CD14-positive monocyte (primary cell): Measurements from ENCODE around the gene PRCP. TPM values are rescaled to one million over a fixed set of nuclear protein-coding genes. Genes with fewer than 3 reads are reported as not detected.

Experiments
- DNase-seq, 3 donors: peaks; one replicate each; pipeline ENCODE4 v3.0.0-alpha.2; 2011 to 2022
- H2AFZ ChIP-seq: 2 replicates; pipeline ENCODE4 v1.6.0; 2012; ENCODE audit warnings: mild to moderate bottlenecking, low read depth, low read length, inconsistent platforms; ENCODE audit not compliant: insufficient read depth, poor library complexity, severe bottlenecking
- H3K27ac ChIP-seq, 2 donors: 1 replicate in 1 of 2; 2 replicates in 1 of 2; pipeline ENCODE4 v1.5.1; 2012 to 2013; ENCODE audit warnings: low read length in 2 of 2, control low read depth in 1 of 2, inconsistent platforms in 1 of 2, low read depth in 1 of 2, mild to moderate bottlenecking in 1 of 2
- H3K27me3 ChIP-seq, 2 donors: one replicate each; pipeline versions ENCODE4 v1.6.0 to v1.6.1; 2011 to 2013; ENCODE audit warnings: low read length in 2 of 2; ENCODE audit not compliant: control insufficient read depth in 2 of 2, insufficient read depth in 2 of 2
- H3K36me3 ChIP-seq, 2 donors: replicated peaks in 1 of 2; 1 replicate in 1 of 2; 2 replicates in 1 of 2; pipeline versions ENCODE4 v1.5.1 to v1.6.1; 2012 to 2013; ENCODE audit warnings: low read length in 2 of 2, control low read depth in 1 of 2, inconsistent platforms in 1 of 2, mild to moderate bottlenecking in 1 of 2; ENCODE audit not compliant: insufficient read depth in 2 of 2, control insufficient read depth in 1 of 2
- H3K4me1 ChIP-seq, 2 donors: 1 replicate in 1 of 2; 2 replicates in 1 of 2; pipeline versions ENCODE4 v1.5.1 to v1.6.1; 2012 to 2013; ENCODE audit warnings: low read length in 2 of 2, control low read depth in 1 of 2, inconsistent platforms in 1 of 2, mild to moderate bottlenecking in 1 of 2, moderate library complexity in 1 of 2; ENCODE audit not compliant: insufficient read depth in 2 of 2, control insufficient read depth in 1 of 2
- H3K4me2 ChIP-seq: replicated peaks from 2 replicates; pipeline ENCODE3; 2012; ENCODE audit warnings: low read length, moderate library complexity, mild to moderate bottlenecking; ENCODE audit not compliant: poor library complexity, severe bottlenecking; ENCODE audit errors: extremely low read depth
- H3K4me3 ChIP-seq, 3 experiments: fragments of 200-600 bp in 1 of 3; sonication (generic) in 1 of 3; replicated peaks in 1 of 3; 1 replicate in 2 of 3; 2 replicates in 1 of 3; pipeline ENCODE4 v1.5.1; 2011 to 2013; ENCODE audit warnings: low read length in 3 of 3, mild to moderate bottlenecking in 3 of 3, control low read depth in 2 of 3, low read depth in 2 of 3, inconsistent platforms in 1 of 3, moderate library complexity in 1 of 3
- H3K79me2 ChIP-seq: 2 replicates; pipeline ENCODE4 v1.6.0; 2012; ENCODE audit warnings: mild to moderate bottlenecking, control low read depth, inconsistent platforms, low read length, moderate library complexity; ENCODE audit not compliant: insufficient read depth
- H3K9ac ChIP-seq: 2 replicates; pipeline ENCODE4 v1.6.0; 2017; ENCODE audit warnings: low read length, mild to moderate bottlenecking; ENCODE audit not compliant: insufficient read depth, poor library complexity, severe bottlenecking
- H3K9me3 ChIP-seq, 2 donors: replicated peaks in 1 of 2; 1 replicate in 1 of 2; 2 replicates in 1 of 2; pipeline versions ENCODE4 v1.5.1 to v1.6.1; 2012 to 2013; ENCODE audit warnings: low read length in 2 of 2, control low read depth in 1 of 2; ENCODE audit not compliant: control insufficient read depth in 1 of 2, insufficient read depth in 1 of 2
- H4K20me1 ChIP-seq: 2 replicates; pipeline ENCODE4 v1.6.0; 2012; ENCODE audit warnings: mild to moderate bottlenecking, low read length, control low read depth, moderate library complexity; ENCODE audit not compliant: insufficient read depth
- H3K27ac Mint-ChIP-seq, 7 donors: one replicate each; pipeline ENCODE4 v1.8.0; 2020; ENCODE audit warnings: mild to moderate bottlenecking in 7 of 7, mixed read lengths in 7 of 7, moderate library complexity in 6 of 7, inconsistent platforms in 2 of 7
- H3K27me3 Mint-ChIP-seq, 3 donors: one replicate each; pipeline ENCODE4 v1.8.0; 2021 to 2022; ENCODE audit warnings: low read depth in 3 of 3, mild to moderate bottlenecking in 3 of 3, mixed read lengths in 3 of 3, moderate library complexity in 3 of 3, inconsistent platforms in 1 of 3
- H3K36me3 Mint-ChIP-seq, 2 donors: one replicate each; pipeline ENCODE4 v1.8.0; 2020; ENCODE audit warnings: mixed read lengths in 2 of 2, inconsistent platforms in 1 of 2, mild to moderate bottlenecking in 1 of 2
- H3K4me1 Mint-ChIP-seq: one replicate; pipeline ENCODE4 v1.8.0; 2020; ENCODE audit warnings: mild to moderate bottlenecking, mixed read lengths
- H3K4me3 Mint-ChIP-seq, 2 donors: one replicate each; pipeline ENCODE4 v1.8.0; 2020; ENCODE audit warnings: mild to moderate bottlenecking in 2 of 2, mixed read lengths in 2 of 2, moderate library complexity in 1 of 2
- H3K9me3 Mint-ChIP-seq, 7 donors: one replicate each; pipeline ENCODE4 v1.8.0; 2020 to 2022; ENCODE audit warnings: mixed read lengths in 7 of 7, mild to moderate bottlenecking in 6 of 7, moderate library complexity in 6 of 7, inconsistent platforms in 2 of 7
- WGBS: methylation state at CpG from one replicate; pipeline ENCODE4 v1.1.5; 2013; ENCODE audit warnings: missing lambda C conversion rate; ENCODE audit not compliant: insufficient coverage; 5-methylcytosine and 5-hydroxymethylcytosine counted together
- intact Hi-C, 2 donors: fragments of 100-400 bp; cut with micrococcal nuclease; formaldehyde crosslinking; loops; one replicate each; pipeline versions ENCODE4 v1.15.0 to v1.15.1; 2023
- polyA plus RNA-seq, 3 donors: library from polyadenylated mRNA; depleted of rRNA in 1 of 3; unstranded in 2 of 3; stranded (reverse) in 1 of 3; fragments of 300-500 nt in 2 of 3; fragments of >200 nt in 1 of 3; fragmentation: Illumina TruSeq in 2 of 3; gene quantifications; 1 replicate in 2 of 3; 2 replicates in 1 of 3; pipeline ENCODE4 v1.2.3, GENCODE V29; 2012 to 2021
- TF ChIP-seq, protein P1 (sequence below): fragments of 200-600 bp; IDR thresholded peaks from one replicate; pipeline ENCODE4 v1.8.0; 2022; ENCODE audit warnings: antibody characterized with exemption, mild to moderate bottlenecking

Gene PRCP
- polyA plus RNA-seq, 3 donors = 68.0 to 228 (median 186) TPM

DNA sequence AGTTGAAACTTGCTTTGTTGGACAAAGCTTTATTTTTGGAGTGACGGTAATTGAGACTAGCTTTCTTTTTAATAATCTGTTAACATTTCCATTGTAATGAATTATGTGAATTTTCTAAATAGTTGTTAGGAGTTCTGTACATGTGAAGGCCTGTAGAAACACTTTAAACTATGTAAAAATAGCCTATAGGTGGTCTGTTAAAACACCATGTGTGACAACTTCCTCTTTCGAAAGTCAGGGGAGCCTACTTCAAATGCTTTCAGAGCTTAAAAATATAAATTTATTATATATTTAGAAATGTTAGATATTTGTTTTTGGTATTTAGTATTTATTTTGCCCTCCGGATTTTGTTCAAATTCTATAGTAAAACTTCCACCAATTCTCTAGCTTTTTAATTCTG is 30.0 kb upstream of the PRCP start:
- intact Hi-C loops = no loop called here
- H3K4me1 ChIP-seq = no peaks in the 10 kb centered on the region

DNA sequence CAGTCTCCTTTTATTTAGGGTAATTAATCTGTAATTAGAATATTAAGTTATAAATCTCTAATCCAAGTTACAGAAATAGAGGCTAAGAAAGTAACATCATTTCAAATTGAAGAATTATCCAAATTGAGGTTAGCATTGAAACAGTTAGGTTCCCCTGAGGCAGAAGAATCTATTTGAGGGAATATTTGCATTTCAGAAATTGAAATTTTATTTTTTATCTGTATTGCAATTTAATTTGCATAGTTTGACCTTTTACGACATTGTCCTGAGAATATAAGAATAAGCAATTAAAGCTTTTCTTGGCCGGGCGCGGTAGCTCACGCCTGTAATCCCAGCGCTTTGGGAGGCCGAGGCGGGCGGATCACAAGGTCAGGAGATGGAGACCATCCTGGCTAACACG is 28.9 kb upstream of the PRCP start:
- no peak overlapping the region for H3K4me3 Mint-ChIP-seq
- Histone ChIP-seq H3K27ac (no peak overlapping the region), H3K4me2 (no peak overlapping the region), H2AFZ (no peak overlapping the region), H3K27me3 (no peaks in the 10 kb centered on the region), H3K4me3 (no peak overlapping the region), H3K79me2 (no peaks in the 10 kb centered on the region), H3K36me3 (peaks cover 54 to 82% of the 10 kb centered on the region in 2 donors), H3K4me1 (no peaks in the 10 kb centered on the region), H4K20me1 (no peaks in the 10 kb centered on the region), H3K9ac (no peak overlapping the region), H3K9me3 (no peaks in the 10 kb centered on the region)
- intact Hi-C loops = loop anchor here in 1 of 2 donors (5.0 kb wide), 1 partner anchor 62 kb away; no protein-coding TSS in a partner anchor
- no peak overlapping the region for H3K27ac Mint-ChIP-seq
- no peaks in the 10 kb centered on the region for H3K27me3 Mint-ChIP-seq
- TF ChIP-seq, protein P1, sequence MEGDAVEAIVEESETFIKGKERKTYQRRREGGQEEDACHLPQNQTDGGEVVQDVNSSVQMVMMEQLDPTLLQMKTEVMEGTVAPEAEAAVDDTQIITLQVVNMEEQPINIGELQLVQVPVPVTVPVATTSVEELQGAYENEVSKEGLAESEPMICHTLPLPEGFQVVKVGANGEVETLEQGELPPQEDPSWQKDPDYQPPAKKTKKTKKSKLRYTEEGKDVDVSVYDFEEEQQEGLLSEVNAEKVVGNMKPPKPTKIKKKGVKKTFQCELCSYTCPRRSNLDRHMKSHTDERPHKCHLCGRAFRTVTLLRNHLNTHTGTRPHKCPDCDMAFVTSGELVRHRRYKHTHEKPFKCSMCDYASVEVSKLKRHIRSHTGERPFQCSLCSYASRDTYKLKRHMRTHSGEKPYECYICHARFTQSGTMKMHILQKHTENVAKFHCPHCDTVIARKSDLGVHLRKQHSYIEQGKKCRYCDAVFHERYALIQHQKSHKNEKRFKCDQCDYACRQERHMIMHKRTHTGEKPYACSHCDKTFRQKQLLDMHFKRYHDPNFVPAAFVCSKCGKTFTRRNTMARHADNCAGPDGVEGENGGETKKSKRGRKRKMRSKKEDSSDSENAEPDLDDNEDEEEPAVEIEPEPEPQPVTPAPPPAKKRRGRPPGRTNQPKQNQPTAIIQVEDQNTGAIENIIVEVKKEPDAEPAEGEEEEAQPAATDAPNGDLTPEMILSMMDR = no peak
- H3K36me3 Mint-ChIP-seq = peaks cover 61 to 75% of the 10 kb centered on the region in 2 donors
- no peaks in the 10 kb centered on the region for H3K9me3 Mint-ChIP-seq
- DNase-seq = no peak
- WGBS = no CpG with 5 or more reads among the region's 10 CpGs
- H3K4me1 Mint-ChIP-seq = peaks cover 2% of the 10 kb centered on the region

More for the DNA sequence above, 30.0 kb upstream of the PRCP start:
- H3K36me3 Mint-ChIP-seq = peaks cover 63 to 73% of the 10 kb centered on the region in 2 donors
- no peaks in the 10 kb centered on the region for H4K20me1 ChIP-seq
- H3K9me3 Mint-ChIP-seq = no peaks in the 10 kb centered on the region
- H3K79me2 ChIP-seq = no peaks in the 10 kb centered on the region
- no peak for DNase-seq
- TF ChIP-seq, protein P1 = no peak
- no peaks in the 10 kb centered on the region for H3K27me3 Mint-ChIP-seq
- no peaks in the 10 kb centered on the region for H3K27me3 ChIP-seq
- H3K9ac ChIP-seq = no peak overlapping the region
- no peaks in the 10 kb centered on the region for H3K9me3 ChIP-seq
- H3K4me3 Mint-ChIP-seq = no peak overlapping the region
- peaks cover 2% of the 10 kb centered on the region for H3K4me1 Mint-ChIP-seq
- WGBS = no CpG with 5 or more reads among the region's 3 CpGs
- H2AFZ ChIP-seq = no peak overlapping the region
- H3K36me3 ChIP-seq = peaks cover 57 to 83% of the 10 kb centered on the region in 2 donors
- no peak overlapping the region for H3K4me3 ChIP-seq
- H3K27ac ChIP-seq = no peak overlapping the region
- H3K27ac Mint-ChIP-seq = no peak overlapping the region
- H3K4me2 ChIP-seq = no peak overlapping the region
